Right cardiac atrium (tissue), 5 donors: ENCODE results near the gene LRRTM4. TPM values are rescaled to one million over a fixed set of nuclear protein-coding genes. Genes with fewer than 3 reads are reported as not detected.

Experiments used
- ATAC-seq, 2 donors: fragments of 200-7000 bp; cut with Tn5 transposase; one replicate each; pipeline versions ENCODE4 v1.8.0 to v1.9.1; 2020; ENCODE audit warnings: moderate library complexity in 2 of 2, mild to moderate bottlenecking in 1 of 2
- DNase-seq, 3 donors: peaks; one replicate each; pipeline ENCODE4 v3.0.0-alpha.2; 2020
- H3K27ac ChIP-seq: one replicate; pipeline ENCODE4 v1.5.1; 2013; ENCODE audit warnings: mild to moderate bottlenecking, low read length, control low read depth, moderate library complexity
- H3K27me3 ChIP-seq: one replicate; pipeline ENCODE4 v1.6.1; 2013; ENCODE audit not compliant: control insufficient read depth, insufficient read depth
- H3K4me1 ChIP-seq: one replicate; pipeline ENCODE4 v1.6.1; 2013; ENCODE audit warnings: low read length; ENCODE audit not compliant: control insufficient read depth, insufficient read depth
- H3K4me3 ChIP-seq: one replicate; pipeline ENCODE4 v1.5.1; 2013; ENCODE audit warnings: low read length, control low read depth
- H3K9me3 ChIP-seq: one replicate; pipeline ENCODE4 v1.6.1; 2013; ENCODE audit warnings: low read length; ENCODE audit not compliant: control insufficient read depth
- WGBS: extraction: QIAGEN DNeasy Blood & Tissue Kit; methylation state at CpG from one replicate; pipeline ENCODE4 v1.1.7; 2013; 5-methylcytosine and 5-hydroxymethylcytosine counted together
- intact Hi-C, 4 donors: fragments of 100-400 bp; cut with DNase I; formaldehyde crosslinking; loops; one replicate each; pipeline versions ENCODE4 v1.11.0 to v1.14.0; 2022 to 2023
- polyA plus RNA-seq: library from polyadenylated mRNA; stranded (reverse); fragments of 200-250 nt; gene quantifications from one replicate; pipeline ENCODE4 v1.2.3, GENCODE V29; 2013
- total RNA-seq, 4 donors: library from RNA; stranded (reverse); fragmentation: NEBNext Ultra II Directional; extraction: Animal tissue kit (Norgen Biotek cat#: 25700); gene quantifications; one replicate each; pipeline ENCODE4 v1.2.1, GENCODE V29; 2021
- donor health status: healthy with polysubstance abuse.
- donor health status: DM: no; HTN: yes; CAD: no.
- donor health status: DM: no; HTN: no; CAD: no.
- donor health status: DM: no; HTN: yes; CAD: no; lungs with severe emphysema.
- donor health status: DM: yes; HTN: yes; CAD: no.

Gene LRRTM4
- total and polyA plus RNA-seq, 5 donors = 0.09 to 1.0 (median 0.59) TPM

- H3K4me3 ChIP-seq = no peak overlapping the region
- ATAC-seq = no peak
- 76% methylated on average over 3 of the region's 3 CpGs for WGBS
- H3K27me3 ChIP-seq = no peaks in the 10 kb centered on the region
- intact Hi-C loops = no loop called here
- no peaks in the 10 kb centered on the region for H3K4me1 ChIP-seq
- no peaks in the 10 kb centered on the region for H3K9me3 ChIP-seq
- DNase-seq = no peak
- H3K27ac ChIP-seq = no peak overlapping the region
Measured at GRCh38 chr2:77470096-77470495, 52.1 kb downstream of the LRRTM4 start.

GRCh38 chr2:77469106-77469505, 53.1 kb downstream of the LRRTM4 start:
- H3K9me3 ChIP-seq = no peaks in the 10 kb centered on the region
- DNase-seq (no peak), ATAC-seq (no peak)
- H3K27ac ChIP-seq = no peak overlapping the region
- intact Hi-C loops = no loop called here
- no peaks in the 10 kb centered on the region for H3K4me1 ChIP-seq
- WGBS = 78% methylated on average over 4 of the region's 4 CpGs
- H3K27me3 ChIP-seq = no peaks in the 10 kb centered on the region
- no peak overlapping the region for H3K4me3 ChIP-seq

- no peaks in the 10 kb centered on the region for H3K4me1 ChIP-seq
- H3K27me3 ChIP-seq = no peaks in the 10 kb centered on the region
- no peaks in the 10 kb centered on the region for H3K9me3 ChIP-seq
- 37% methylated on average over 3 of the region's 3 CpGs for WGBS
- no peak overlapping the region for H3K27ac ChIP-seq
- no peak for DNase-seq
- no peak for ATAC-seq
- intact Hi-C loops = no loop called here
- H3K4me3 ChIP-seq = peak overlapping the region; percentile 10
Measured at GRCh38 chr2:77459840-77460239, 62.3 kb downstream of the LRRTM4 start.

- intact Hi-C loops = no loop called here
- Histone ChIP-seq H3K27ac (no peak overlapping the region), H3K4me1 (no peaks in the 10 kb centered on the region), H3K27me3 (no peaks in the 10 kb centered on the region), H3K4me3 (no peak overlapping the region), H3K9me3 (no peaks in the 10 kb centered on the region)
- ATAC-seq (peak in 1 of 2 donors; percentile 36), DNase-seq (no peak)
- 58% methylated on average over 3 of the region's 3 CpGs for WGBS
Measured at GRCh38 chr2:77458216-77458615, 64.0 kb downstream of the LRRTM4 start.

GRCh38 chr2:77457665-77458064, 64.5 kb downstream of the LRRTM4 start:
- intact Hi-C loops = no loop called here
- ATAC-seq (peak in 1 of 2 donors; percentile 48), DNase-seq (no peak)
- no peak overlapping the region for H3K4me3 ChIP-seq
- H3K27me3 ChIP-seq = no peaks in the 10 kb centered on the region
- H3K27ac ChIP-seq = no peak overlapping the region
- H3K9me3 ChIP-seq = no peaks in the 10 kb centered on the region
- 37% methylated on average over 1 of the region's 1 CpG for WGBS
- H3K4me1 ChIP-seq = no peaks in the 10 kb centered on the region

GRCh38 chr2:77443076-77443475, 79.1 kb downstream of the LRRTM4 start:
- H3K27me3 ChIP-seq = no peaks in the 10 kb centered on the region
- H3K4me3 ChIP-seq = no peak overlapping the region
- H3K4me1 ChIP-seq = no peaks in the 10 kb centered on the region
- 72% methylated on average over 5 of the region's 5 CpGs for WGBS
- intact Hi-C loops = no loop called here
- ATAC-seq (no peak), DNase-seq (no peak)
- H3K27ac ChIP-seq = no peak overlapping the region
- no peaks in the 10 kb centered on the region for H3K9me3 ChIP-seq

- Histone ChIP-seq H3K27me3 (no peaks in the 10 kb centered on the region), H3K27ac (no peak overlapping the region), H3K4me1 (no peaks in the 10 kb centered on the region), H3K4me3 (no peak overlapping the region), H3K9me3 (no peaks in the 10 kb centered on the region)
- intact Hi-C loops = no loop called here
- DNase-seq = no peak
- no peak for ATAC-seq
Measured at GRCh38 chr2:77434880-77435279, 87.3 kb downstream of the LRRTM4 start.

GRCh38 chr2:77428946-77429345, 93.2 kb downstream of the LRRTM4 start:
- H3K4me1 ChIP-seq = no peaks in the 10 kb centered on the region
- intact Hi-C loops = no loop called here
- ATAC-seq (no peak), DNase-seq (no peak)
- H3K27ac ChIP-seq = no peak overlapping the region
- WGBS = 65% methylated on average over 4 of the region's 4 CpGs
- no peaks in the 10 kb centered on the region for H3K27me3 ChIP-seq
- no peaks in the 10 kb centered on the region for H3K9me3 ChIP-seq
- no peak overlapping the region for H3K4me3 ChIP-seq

GRCh38 chr2:77421971-77422370, 100.2 kb downstream of the LRRTM4 start:
- no peaks in the 10 kb centered on the region for H3K4me1 ChIP-seq
- H3K27me3 ChIP-seq = no peaks in the 10 kb centered on the region
- no peak overlapping the region for H3K4me3 ChIP-seq
- no peaks in the 10 kb centered on the region for H3K9me3 ChIP-seq
- ATAC-seq (no peak), DNase-seq (no peak)
- 96% methylated on average over 4 of the region's 4 CpGs for WGBS
- intact Hi-C loops = no loop called here
- no peak overlapping the region for H3K27ac ChIP-seq

GRCh38 chr2:77418537-77418936, 103.6 kb downstream of the LRRTM4 start:
- no peak overlapping the region for H3K27ac ChIP-seq
- H3K4me1 ChIP-seq = no peaks in the 10 kb centered on the region
- no peaks in the 10 kb centered on the region for H3K9me3 ChIP-seq
- no peaks in the 10 kb centered on the region for H3K27me3 ChIP-seq
- WGBS = 60% methylated on average over 1 of the region's 1 CpG
- DNase-seq (no peak), ATAC-seq (no peak)
- no peak overlapping the region for H3K4me3 ChIP-seq
- intact Hi-C loops = no loop called here

GRCh38 chr2:77404189-77404588, 118.0 kb downstream of the LRRTM4 start:
- DNase-seq (no peak), ATAC-seq (no peak)
- Histone ChIP-seq H3K4me3 (no peak overlapping the region), H3K27ac (no peak overlapping the region), H3K4me1 (no peaks in the 10 kb centered on the region), H3K27me3 (no peaks in the 10 kb centered on the region), H3K9me3 (no peaks in the 10 kb centered on the region)
- intact Hi-C loops = no loop called here
- 83% methylated on average over 1 of the region's 1 CpG for WGBS

- no peaks in the 10 kb centered on the region for H3K27me3 ChIP-seq
- H3K27ac ChIP-seq = no peak overlapping the region
- WGBS = 58% methylated on average over 4 of the region's 4 CpGs
- no peaks in the 10 kb centered on the region for H3K4me1 ChIP-seq
- no peak overlapping the region for H3K4me3 ChIP-seq
- intact Hi-C loops = no loop called here
- no peak for ATAC-seq
- DNase-seq = no peak
- H3K9me3 ChIP-seq = no peaks in the 10 kb centered on the region
Measured at GRCh38 chr2:77398970-77399600, 123.1 kb downstream of the LRRTM4 start.
